ENCODE measurements around the gene TEX2. TPM values are rescaled to one million over a fixed set of nuclear protein-coding genes. Genes with fewer than 3 reads are reported as not detected.

Gene TEX2
- total and polyA plus RNA-seq, 2 donors (not counting 3 experiments of a cell fraction or from before 2014, with no cell fraction given), result 13.3 to 25.8 TPM

DNA sequence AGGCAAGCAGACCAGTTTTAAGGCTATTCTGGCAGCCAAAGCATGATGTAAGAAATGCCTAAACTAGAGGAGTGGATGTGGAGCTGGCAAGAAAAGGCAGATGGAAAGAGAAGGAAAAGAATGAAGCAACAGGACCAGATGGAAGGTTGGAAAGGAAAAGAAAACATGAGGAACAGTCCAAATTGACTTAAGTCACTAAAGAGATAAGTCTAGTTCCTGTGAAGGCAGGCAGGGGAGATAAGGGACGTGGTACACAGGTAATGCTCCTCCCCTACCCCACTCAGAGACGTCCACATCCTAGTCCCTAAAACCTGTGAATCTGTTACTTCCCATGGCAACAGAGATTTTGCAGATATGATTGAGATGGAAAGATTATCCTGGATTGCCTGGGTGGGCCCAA, 43.5 kb downstream of the TEX2 start:
- FAIRE-seq (no peak), DNase-seq (ENCODE audit: low read depth, low spot score) (no peak)
- CTCF ChIA-PET, result no interaction called here
- no TSS peak for BruUV-seq (replicated peaks)
- H3K79me2 ChIP-seq (ENCODE audit: control insufficient read depth, insufficient read depth, low read length), result no peaks in the 10 kb centered on the region
- H2AFZ ChIP-seq (ENCODE audit: low read depth, low read length), result no peak overlapping the region
- H3K9ac ChIP-seq (replicated peaks; ENCODE audit: extremely low read depth, insufficient read depth, low read length), result no peak overlapping the region
- H3K27ac ChIP-seq (ENCODE audit: insufficient read depth, low read depth, low read length), result no peak overlapping the region
- no peaks in the 10 kb centered on the region for H3K36me3 ChIP-seq (ENCODE audit: control insufficient read depth in 2 of 2, extremely low read depth in 1 of 2, insufficient read depth in 2 of 2, low read length in 2 of 2)
- H3K4me1 ChIP-seq (ENCODE audit: control insufficient read depth, extremely low read depth, insufficient read depth, low read length), result peaks cover 19% of the 10 kb centered on the region
- POLR2A ChIA-PET, result no interaction called here
- no peaks in the 10 kb centered on the region for H3K27me3 ChIP-seq (ENCODE audit: control insufficient read depth in 2 of 2, insufficient read depth in 2 of 2, low read length in 2 of 2)
- dilution Hi-C loops (cut with MboI; ENCODE audit: extremely low pct_ligation_motif_present, low sequenced_read_pairs) (no loop called here), intact Hi-C loops (cut with micrococcal nuclease) (no loop called here)
- H3K4me3 ChIP-seq (replicated peaks in 1 of 3; ENCODE audit: insufficient read depth in 1 of 3, low read depth in 1 of 3, low read length in 3 of 3), result no peak overlapping the region
- no peaks in the 10 kb centered on the region for H3K9me1 ChIP-seq (replicated peaks; ENCODE audit: control insufficient read depth, extremely low read depth, insufficient read depth, low read length)
- TF ChIP-seq EZH2 (IDR thresholded peaks at IDR 0.05; ENCODE audit: borderline replicate concordance, low read depth, low read length, severe bottlenecking) (no peak), JUN (IDR thresholded peaks at IDR 0.05; ENCODE audit: borderline replicate concordance, insufficient read depth, insufficient read length, low read depth) (no peak), FOS (IDR thresholded peaks at IDR 0.05; ENCODE audit: borderline replicate concordance, insufficient read depth, low read length) (no peak), POLR2A (IDR thresholded peaks at IDR 0.05; ENCODE audit: low read depth, low read length) (no peak), GATA2 (IDR thresholded peaks at IDR 0.05; ENCODE audit: insufficient read depth, insufficient read length, low read depth, low read length) (no peak), CTCF (IDR thresholded peaks at IDR 0.05; ENCODE audit: extremely low read depth in 1 of 2, insufficient read depth in 1 of 2, low read depth in 1 of 2, low read length in 2 of 2) (no peak), POLR2AphosphoS5 (IDR thresholded peaks at IDR 0.05; ENCODE audit: insufficient read depth, low read depth, low read length) (no peak), MYC (IDR thresholded peaks at IDR 0.05; ENCODE audit: low read depth, low read length) (no peak)
- TF ChIP-seq, protein P1, sequence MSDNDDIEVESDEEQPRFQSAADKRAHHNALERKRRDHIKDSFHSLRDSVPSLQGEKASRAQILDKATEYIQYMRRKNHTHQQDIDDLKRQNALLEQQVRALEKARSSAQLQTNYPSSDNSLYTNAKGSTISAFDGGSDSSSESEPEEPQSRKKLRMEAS (IDR thresholded peaks at IDR 0.05; ENCODE audit: insufficient read depth, insufficient read length), result no peak
- H3K9me3 ChIP-seq (replicated peaks; ENCODE audit: control insufficient read depth, insufficient read depth, low read length), result no peaks in the 10 kb centered on the region
- H3K4me2 ChIP-seq (ENCODE audit: insufficient read depth, low read length), result no peak overlapping the region
- no peaks in the 10 kb centered on the region for H4K20me1 ChIP-seq (replicated peaks; ENCODE audit: control insufficient read depth, extremely low read depth, insufficient read depth, low read length)

Measured in endothelial cell of umbilical vein (primary cell).